Uterus (tissue), 4 donors: ENCODE measurements around the gene PRTN3. TPM values are rescaled to one million over a fixed set of nuclear protein-coding genes. Genes with fewer than 3 reads are reported as not detected.

Source experiments
- DNase-seq, 2 donors: peaks; one replicate each; pipeline ENCODE4 v3.0.0-alpha.2; 2019 to 2020
- H3K27ac ChIP-seq, 2 donors: fragments of 200-600 bp; sonication (generic); 1 replicate in 1 of 2; 2 replicates in 1 of 2; pipeline ENCODE4 v1.5.1; 2016 to 2018
- H3K27me3 ChIP-seq, 2 donors: fragments of 200-600 bp; sonication (generic); one replicate each; pipeline ENCODE4 v1.5.1; 2018 to 2019; ENCODE audit warnings: control low read depth in 1 of 2
- H3K36me3 ChIP-seq, 2 donors: fragments of 200-600 bp; sonication (generic); one replicate each; pipeline ENCODE4 v1.5.1; 2019; ENCODE audit warnings: control low read depth in 1 of 2
- H3K4me1 ChIP-seq, 2 donors: fragments of 200-600 bp; sonication (generic); one replicate each; pipeline ENCODE4 v1.5.1; 2018 to 2019; ENCODE audit warnings: control low read depth in 1 of 2
- H3K4me3 ChIP-seq, 2 donors: fragments of 200-600 bp; sonication (generic); 1 replicate in 1 of 2; 2 replicates in 1 of 2; pipeline ENCODE4 v1.5.1; 2018 to 2019; ENCODE audit warnings: mild to moderate bottlenecking in 1 of 2
- H3K9me3 ChIP-seq, 2 donors: fragments of 200-600 bp; sonication (generic); one replicate each; pipeline ENCODE4 v1.5.1; 2019; ENCODE audit warnings: control low read depth in 1 of 2
- POLR2A ChIP-seq, 2 donors: fragments of 450-650 bp; IDR thresholded peaks; one replicate each; pipeline ENCODE4 v1.6.1; 2016; ENCODE audit warnings: antibody characterized with exemption in 2 of 2, mild to moderate bottlenecking in 1 of 2, moderate library complexity in 1 of 2
- intact Hi-C: fragments of 100-400 bp; cut with DNase I; formaldehyde crosslinking; loops from one replicate; pipeline ENCODE4 v1.15.1; 2023; ENCODE audit warnings: low total_unique reads
- total RNA-seq, 4 donors: library from RNA; depleted of rRNA in 3 of 4; stranded (reverse); fragments of >200 nt in 3 of 4; gene quantifications; one replicate each; pipeline versions ENCODE4 v1.1.0 to v1.2.4, GENCODE V29; 2014 to 2023
- TF ChIP-seq, protein P1 (sequence below), 4 experiments: fragments of 200-600 bp in 2 of 4; fragments of 450-650 bp in 2 of 4; sonication (generic) in 2 of 4; IDR thresholded peaks; one replicate each; pipeline ENCODE4 v1.5.1; 2016 to 2019; ENCODE audit warnings: antibody characterized with exemption in 4 of 4, mild to moderate bottlenecking in 2 of 4, moderate library complexity in 1 of 4
- donor health status: DM: yes; HTN: yes; CAD: no.

Gene PRTN3
- total RNA-seq, 4 donors from 2014 or later = 2.9 TPM; not detected in 3

DNA sequence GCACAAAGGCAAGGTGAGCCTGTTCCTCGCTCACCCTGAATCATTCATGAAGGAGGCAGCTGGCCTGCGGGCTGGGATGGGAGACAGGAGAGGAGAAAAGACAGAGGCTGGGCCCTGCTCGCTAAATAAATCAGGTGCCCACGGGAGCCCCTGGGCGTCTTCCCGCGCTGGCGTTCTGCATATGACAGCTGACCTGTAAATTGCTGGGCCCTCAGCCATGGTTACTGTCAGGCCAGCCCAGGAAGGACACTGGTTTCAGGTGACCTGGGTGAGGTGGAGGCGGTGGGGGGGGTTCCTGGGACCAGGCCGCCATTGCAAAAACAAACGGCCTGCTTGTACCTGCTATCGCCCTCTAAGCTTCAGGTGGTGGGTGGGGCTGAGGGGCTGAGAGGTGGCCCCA lies 47.0 kb upstream of the PRTN3 start:
- Histone ChIP-seq H3K4me1 (peaks cover 4 to 5% of the 10 kb centered on the region in 2 donors), H3K27me3 (no peaks in the 10 kb centered on the region), H3K4me3 (no peak overlapping the region), H3K36me3 (no peaks in the 10 kb centered on the region), H3K27ac (no peak overlapping the region), H3K9me3 (no peaks in the 10 kb centered on the region)
- intact Hi-C loops = no loop called here
- no peak for DNase-seq
- TF ChIP-seq POLR2A (IDR thresholded peaks at IDR 0.05) = no peak
- TF ChIP-seq, protein P1, sequence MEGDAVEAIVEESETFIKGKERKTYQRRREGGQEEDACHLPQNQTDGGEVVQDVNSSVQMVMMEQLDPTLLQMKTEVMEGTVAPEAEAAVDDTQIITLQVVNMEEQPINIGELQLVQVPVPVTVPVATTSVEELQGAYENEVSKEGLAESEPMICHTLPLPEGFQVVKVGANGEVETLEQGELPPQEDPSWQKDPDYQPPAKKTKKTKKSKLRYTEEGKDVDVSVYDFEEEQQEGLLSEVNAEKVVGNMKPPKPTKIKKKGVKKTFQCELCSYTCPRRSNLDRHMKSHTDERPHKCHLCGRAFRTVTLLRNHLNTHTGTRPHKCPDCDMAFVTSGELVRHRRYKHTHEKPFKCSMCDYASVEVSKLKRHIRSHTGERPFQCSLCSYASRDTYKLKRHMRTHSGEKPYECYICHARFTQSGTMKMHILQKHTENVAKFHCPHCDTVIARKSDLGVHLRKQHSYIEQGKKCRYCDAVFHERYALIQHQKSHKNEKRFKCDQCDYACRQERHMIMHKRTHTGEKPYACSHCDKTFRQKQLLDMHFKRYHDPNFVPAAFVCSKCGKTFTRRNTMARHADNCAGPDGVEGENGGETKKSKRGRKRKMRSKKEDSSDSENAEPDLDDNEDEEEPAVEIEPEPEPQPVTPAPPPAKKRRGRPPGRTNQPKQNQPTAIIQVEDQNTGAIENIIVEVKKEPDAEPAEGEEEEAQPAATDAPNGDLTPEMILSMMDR (IDR thresholded peaks at IDR 0.05) = no peak

DNA sequence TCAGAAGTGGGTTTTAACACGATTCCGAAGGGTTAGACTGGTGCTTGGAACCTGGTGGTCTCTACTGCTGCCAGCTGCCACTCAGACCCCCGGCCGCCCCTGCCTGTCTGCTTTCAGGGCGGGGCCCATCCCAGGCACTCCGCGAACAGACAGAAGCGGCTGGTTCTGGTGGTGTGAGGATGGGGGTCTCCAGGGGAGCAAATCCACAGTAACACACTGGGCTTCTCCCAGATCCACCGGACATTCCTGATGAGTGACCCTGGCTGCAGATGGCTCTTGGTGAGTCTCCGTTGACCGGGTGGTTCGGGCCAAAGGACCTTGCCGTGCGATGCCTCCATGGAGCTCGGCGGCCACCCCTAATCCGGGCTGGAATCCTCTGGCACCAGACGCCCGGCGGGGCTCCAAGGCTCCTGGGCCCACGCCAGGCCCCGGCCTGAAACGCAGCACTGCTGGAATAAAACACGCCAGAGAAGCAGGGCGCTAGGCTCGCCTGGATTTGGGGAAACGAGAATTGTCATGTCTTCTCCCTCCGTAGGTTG lies 45.7 kb upstream of the PRTN3 start:
- H3K27me3 ChIP-seq = no peaks in the 10 kb centered on the region
- intact Hi-C loops = no loop called here
- H3K9me3 ChIP-seq = no peaks in the 10 kb centered on the region
- peak in 1 of 2 donors; percentile 59 for DNase-seq
- no peak overlapping the region for H3K27ac ChIP-seq
- H3K4me3 ChIP-seq = no peak overlapping the region
- TF ChIP-seq, protein P1 (IDR thresholded peaks at IDR 0.05) = no peak
- TF ChIP-seq POLR2A (IDR thresholded peaks at IDR 0.05) = no peak
- peaks cover 11 to 18% of the 10 kb centered on the region in 2 donors for H3K4me1 ChIP-seq
- no peaks in the 10 kb centered on the region for H3K36me3 ChIP-seq

- TF ChIP-seq POLR2A (IDR thresholded peaks at IDR 0.05) = no peak
- TF ChIP-seq, protein P1 (IDR thresholded peaks at IDR 0.05) = no peak
- peak in 1 of 2 donors; percentile 46 for DNase-seq
- Histone ChIP-seq H3K9me3 (no peaks in the 10 kb centered on the region), H3K4me1 (peaks cover 15 to 25% of the 10 kb centered on the region in 2 donors), H3K27me3 (no peaks in the 10 kb centered on the region), H3K36me3 (no peaks in the 10 kb centered on the region), H3K27ac (peak overlapping the region; percentile 81 to 84), H3K4me3 (peak overlapping the region; percentile 53 to 57)
- intact Hi-C loops = no loop called here
Observed at GRCh38 chr19:795691-796581, 44.9 kb upstream of the PRTN3 start.

DNA sequence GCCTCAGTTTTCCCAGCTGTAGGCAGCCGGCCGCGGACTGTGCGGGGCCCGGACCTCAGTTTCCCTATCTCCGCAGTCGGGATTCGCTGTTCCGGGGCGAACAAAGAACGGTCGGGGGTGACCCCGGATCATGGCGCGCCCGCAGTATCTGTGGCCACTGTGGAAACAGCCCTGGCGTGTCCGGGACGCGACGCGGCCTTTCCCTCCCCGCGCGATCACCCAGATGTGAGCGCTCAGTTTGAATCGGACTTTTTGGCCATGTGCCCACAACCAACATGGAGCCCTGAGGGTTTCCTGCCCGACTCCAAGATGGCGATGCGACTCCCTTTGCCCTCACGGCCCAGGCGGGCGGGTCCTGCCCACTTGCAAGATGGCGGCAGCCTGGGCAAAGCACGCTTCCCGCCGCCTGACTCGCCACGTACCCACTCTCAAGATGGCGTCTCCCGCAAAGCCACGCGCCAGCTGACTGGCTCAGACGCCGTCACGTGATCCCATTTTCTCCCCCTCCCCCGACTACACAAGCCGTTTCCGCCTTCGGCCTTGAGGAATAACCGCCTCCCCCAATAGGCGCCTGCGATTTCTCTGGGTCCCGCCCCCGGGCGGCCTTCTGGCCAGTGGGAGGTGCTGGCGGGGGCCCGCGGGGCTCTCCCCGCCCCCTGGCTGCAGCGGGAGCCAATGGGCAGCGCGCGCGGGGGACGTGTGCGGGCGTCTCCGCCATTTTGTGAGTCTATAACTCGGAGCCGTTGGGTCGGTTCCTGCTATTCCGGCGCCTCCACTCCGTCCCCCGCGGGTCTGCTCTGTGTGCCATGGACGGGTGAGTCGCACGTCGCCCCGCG lies 43.9 kb upstream of the PRTN3 start, which contains the start of gene PTBP1:
PTBP1 (plus strand) TSS at position 761 of the 836 bp plus-strand sequence; CDS start at position 807, 46 bp downstream.
- intact Hi-C loops = no loop called here
- DNase-seq = peak; percentile 100
- Histone ChIP-seq H3K9me3 (no peaks in the 10 kb centered on the region), H3K27ac (peak within 1 kb of the TSS; percentile 96 to 99), H3K27me3 (no peaks in the 10 kb centered on the region), H3K36me3 (no peaks in the 10 kb centered on the region), H3K4me3 (peak within 1 kb of the TSS; percentile 87 to 99), H3K4me1 (peaks cover 25 to 34% of the 10 kb centered on the region in 2 donors)
- TF ChIP-seq, protein P1 (IDR thresholded peaks at IDR 0.05) = peak; percentile 7 to 13 (median 10)
- TF ChIP-seq POLR2A (IDR thresholded peaks at IDR 0.05) = peak; percentile 50 to 84
